Measurements from ENCODE around the gene ZBTB39.
"Not testable (repeated sequence)": the region's sequence is repeated elsewhere in the genome, so short reads cannot be mapped to it uniquely, and the experiment has no call there.

The ZBTB39 gene

DNA sequence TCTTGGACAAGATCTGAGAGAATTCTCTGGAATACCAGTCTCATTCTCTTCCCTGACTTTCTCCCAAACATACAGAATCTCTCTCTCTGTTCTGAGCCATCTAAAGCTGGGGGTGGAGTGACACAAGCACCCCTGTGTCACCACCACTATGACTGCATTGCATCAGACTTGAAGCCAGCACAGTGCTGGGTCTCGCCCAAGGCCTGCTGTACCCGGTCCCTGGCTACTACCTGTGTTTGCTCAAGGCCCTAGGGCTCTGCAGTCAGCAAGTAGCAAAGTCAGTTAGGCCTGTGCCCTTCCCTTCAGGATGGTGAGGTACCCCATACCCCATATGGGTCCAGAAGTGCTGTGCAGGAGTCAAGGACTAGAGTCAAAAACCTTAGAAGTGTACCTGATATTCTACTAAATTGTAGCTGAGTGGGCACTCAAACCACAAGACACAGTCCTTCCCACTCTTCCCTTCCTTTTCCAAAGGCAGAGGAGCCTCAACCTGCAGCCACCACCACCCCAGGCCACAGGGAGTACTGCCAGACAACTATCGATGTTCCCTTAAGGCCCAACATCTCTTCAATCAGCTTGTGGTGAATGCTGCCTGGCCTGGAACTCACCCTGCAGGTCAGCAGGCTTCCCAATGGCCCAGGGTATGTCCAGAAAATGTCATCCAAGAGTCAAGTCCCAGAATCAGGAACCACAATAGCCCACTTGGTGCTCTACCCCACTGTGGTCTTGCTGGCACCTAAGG, 27.8 kb downstream of the ZBTB39 start:
- no peak for DNase-seq

DNA sequence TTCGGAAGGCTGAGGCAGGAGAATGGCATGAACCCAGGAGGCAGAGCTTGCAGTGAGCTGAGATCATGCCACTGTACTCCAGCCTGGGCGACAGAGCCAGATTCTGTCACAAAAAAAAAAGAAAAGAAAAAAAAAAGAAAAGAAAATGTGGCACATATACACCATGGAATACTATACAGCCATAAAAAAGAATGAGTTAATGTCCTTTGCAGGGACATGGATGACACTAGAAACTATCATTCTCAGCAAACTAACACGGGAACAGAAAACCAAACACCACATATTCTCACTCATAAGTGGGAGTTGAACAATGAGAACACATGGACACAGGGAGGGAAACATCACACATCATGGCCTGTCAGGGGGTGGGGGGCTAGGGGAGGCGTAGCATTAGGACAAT, 29.0 kb downstream of the ZBTB39 start:
- DNase-seq, result not testable (repeated sequence)

DNA sequence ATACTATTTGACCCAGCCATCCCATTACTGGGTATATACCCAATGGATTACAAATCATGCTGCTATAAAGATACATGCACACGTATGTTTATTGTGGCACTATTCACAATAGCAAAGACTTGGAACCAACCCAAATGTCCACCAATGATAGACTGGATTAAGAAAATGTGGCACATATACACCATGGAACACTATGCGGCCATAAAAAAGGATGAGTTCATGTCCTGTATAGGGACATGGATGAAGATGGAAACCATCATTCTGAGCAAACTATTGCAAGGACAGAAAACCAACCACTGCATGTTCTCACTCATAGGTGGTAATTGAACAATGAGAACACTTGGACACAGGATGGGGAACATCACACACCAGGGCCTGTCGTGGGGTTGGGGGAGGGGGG, 32.1 kb downstream of the ZBTB39 start:
- DNase-seq, result not testable (repeated sequence)

DNA sequence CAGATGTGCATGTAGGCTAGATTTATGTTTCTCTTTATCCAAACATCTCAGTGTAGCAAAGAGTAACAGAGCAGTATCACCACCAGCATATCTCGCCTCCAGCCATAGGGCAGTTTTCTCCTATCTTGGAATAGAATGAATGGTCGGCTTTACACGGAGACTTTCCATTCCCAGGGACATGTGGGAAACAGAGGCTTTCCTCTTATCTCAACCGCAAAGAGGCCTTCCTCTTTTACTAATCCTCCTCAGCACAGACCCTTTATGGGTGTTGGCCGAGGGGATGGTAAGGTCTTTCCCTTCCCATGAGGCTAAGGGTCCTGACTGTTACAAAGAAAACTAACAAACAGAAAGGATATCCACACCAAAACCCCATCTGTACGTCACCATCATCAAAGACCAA, 37.4 kb downstream of the ZBTB39 start:
- DNase-seq, result not testable (repeated sequence)

DNA sequence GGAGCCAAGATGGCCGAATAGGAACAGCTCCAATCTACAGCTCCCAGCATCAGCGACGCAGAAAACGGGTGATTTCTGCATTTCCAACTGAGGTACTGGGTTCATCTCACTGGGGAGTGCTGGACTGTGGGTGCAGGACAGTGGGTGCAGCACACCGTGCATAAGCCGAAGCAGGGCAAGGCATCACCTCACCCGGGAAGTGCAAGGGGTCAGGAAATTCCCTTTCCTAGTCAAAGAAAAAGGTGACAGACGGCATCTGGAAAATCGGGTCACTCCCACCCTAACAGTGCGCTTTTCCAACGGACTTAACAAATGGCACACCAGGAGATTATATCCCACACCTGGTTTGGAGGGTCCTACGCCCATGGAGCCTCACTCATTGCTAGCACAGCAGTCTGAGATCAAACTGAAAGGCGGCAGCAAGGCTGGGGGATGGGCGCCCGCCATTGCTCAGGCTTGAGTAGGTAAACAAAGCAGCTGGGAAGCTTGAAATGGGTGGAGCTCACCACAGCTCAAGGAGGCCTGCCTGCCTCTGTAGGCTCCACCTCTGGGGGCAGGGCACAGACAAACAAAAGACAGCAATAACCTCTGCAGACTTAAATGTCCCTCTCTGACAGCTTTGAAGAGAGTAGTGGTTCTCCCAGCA, 40.2 kb downstream of the ZBTB39 start:
- DNase-seq, result not testable (repeated sequence)

DNA sequence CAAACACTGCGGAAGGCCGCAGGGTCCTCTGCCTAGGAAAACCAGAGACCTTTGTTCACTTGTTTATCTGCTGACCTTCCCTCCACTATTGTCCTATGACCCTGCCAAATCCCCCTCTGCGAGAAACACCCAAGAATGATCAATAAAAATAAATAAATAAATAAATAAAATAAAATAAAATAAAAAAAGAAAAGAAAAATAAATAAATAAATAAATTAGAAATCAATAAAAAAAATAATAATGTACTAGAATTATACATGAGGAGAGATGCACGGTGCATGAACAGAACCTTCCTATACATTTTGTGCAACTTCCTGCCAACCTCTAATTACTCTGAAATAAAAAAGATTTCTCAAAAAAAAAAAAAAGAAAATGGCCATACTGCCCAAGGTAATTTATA, 41.2 kb downstream of the ZBTB39 start:
- DNase-seq, result not testable (repeated sequence)

DNA sequence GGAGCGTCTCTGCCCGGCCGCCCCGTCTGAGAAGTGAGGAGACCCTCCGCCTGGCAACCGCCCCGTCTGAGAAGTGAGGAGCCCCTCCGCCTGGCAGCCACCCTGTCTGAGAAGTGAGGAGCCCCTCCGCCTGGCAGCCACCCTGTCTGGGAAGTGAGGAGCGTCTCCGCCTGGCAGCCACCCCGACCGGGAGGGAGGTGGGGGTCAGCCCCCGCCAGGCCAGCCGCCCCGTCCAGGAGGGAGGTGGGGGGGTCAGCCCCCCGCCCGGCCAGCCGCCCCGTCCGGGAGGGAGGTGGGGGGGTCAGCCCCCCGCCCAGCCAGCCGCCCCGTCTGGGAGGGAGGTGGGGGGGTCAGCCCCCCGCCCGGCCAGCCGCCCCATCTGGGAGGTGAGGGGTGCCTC, 42.8 kb downstream of the ZBTB39 start:
- DNase-seq, result not testable (repeated sequence)

DNA sequence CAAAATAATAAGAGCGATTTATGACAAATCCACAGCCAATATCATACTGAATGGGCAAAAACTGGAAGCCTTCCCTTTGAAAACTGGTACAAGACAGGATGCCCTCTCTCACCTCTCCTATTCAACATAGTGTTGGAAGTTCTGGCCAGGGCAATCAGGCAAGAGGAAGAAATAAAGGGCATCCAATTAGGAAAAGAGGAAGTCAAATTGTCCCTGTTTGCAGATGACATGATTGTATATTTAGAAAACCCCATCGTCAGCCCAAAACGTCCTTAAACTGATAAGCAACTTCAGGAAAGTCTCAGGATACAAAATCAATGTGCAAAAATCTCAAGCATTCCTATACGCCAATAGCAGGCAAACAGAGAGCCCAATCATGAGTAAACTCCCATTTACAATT, 44.1 kb downstream of the ZBTB39 start:
- not testable (repeated sequence) for DNase-seq

DNA sequence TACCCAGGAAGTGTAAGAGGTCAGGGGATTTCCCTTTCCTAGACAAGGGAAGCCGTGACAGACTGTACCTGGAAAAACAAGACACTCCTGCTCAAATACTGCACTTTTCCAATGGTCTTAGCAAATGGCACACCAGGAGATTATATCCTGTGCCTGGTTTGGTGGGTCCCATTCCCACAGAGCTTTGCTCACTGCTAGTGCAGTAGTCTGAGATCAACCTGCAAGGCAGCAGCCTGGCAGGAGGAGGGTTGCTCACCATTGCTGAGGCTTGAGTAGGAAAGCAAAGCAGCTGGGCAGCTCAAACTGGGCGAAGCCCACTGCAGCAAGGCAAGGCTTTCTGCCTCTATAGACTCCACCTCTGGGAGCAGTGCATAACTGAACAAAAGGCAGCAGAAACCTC, 47.9 kb downstream of the ZBTB39 start:
- DNase-seq, result no peak

DNA sequence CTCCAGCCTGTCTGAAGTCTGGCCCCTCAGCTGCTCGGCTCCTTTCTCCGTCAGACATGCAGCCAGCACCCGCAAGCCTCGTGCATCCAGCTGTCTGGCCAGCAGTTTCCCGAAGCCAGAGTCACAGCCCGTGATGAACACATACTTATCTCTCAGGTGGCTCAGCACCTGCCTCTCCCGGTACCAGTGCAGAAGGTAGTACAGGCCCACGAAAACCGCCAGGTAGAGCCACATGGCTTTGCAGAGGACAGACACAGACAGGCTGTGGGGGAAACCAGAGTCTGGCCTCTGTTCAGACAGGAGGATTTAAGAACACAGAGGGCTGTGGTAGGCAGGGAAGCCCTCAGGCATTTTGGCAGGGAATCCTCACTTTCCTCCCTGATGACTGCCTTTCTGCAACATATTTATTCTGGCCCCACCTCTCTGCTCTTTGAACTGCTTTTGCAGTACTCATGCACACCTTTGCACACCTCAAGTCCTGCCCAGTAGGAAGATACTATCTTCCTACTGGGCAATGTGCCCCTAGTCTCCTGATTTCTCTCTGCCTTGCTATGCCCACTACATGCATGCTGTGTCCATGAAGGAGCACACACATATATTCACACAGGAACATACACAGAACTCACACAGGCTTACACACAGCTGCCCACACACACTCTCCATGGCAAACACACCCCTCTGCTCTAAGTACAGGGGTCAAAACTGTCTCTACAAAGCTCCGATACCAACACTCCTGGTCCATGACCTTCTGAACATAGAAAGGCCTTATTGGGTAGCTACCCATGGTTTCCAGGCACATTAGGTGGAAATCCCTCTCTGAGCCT, 48.9 kb downstream of the ZBTB39 start, which contains the start of gene RDH16:
RDH16 (minus strand) TSS at position 380 of the 824 bp plus-strand sequence; CDS start at position 234, 146 bp downstream.
- DNase-seq, result no peak

DNA sequence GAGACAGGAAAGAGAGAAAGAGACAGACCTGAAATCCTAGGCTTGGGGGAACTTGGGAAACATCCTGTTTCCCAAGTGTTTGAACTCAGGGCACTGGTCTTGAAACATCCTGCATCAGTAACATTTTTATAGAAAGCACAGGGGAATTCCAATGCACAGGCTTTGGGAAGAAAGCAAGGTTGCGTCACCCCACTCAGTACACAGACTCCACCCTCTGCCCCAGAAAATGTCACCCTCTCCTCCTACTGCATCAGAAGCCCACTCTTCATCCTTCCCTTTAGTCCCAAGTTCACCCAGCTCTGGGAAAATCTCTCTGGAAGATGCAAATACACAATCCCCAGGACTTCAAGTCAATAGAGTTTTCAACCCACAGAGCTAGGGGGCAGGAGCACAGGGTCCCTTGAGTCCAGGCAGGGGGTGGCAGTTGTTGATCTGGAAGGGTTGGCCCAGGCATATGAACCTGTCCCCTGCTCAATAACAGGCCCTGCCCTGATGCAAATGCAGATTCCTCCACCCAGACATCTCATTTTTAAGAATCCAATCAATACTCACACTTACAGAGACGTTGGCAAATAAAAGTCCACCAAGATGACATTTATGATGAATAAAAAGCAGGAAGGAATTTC, 50.6 kb downstream of the ZBTB39 start:
- no peak for DNase-seq

DNA sequence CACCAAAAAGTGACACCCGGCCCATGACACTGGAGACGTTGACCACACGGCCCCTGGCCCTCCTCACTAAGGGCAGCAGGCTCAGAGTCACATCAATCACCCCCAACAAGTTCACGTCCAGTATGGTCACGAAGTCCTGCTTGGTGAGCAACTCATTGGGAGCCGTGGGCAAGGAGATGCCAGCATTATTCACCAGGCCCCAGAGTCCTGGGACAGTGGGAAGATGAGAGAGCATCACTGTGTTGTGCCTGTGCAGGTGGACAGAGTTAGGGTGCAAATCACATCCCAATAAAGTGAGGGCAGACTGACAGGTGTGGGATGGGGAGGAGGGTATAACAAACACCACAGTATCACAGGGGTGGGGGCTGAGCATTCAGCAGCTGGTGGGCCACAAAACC, 51.4 kb downstream of the ZBTB39 start:
- no peak for DNase-seq

DNA sequence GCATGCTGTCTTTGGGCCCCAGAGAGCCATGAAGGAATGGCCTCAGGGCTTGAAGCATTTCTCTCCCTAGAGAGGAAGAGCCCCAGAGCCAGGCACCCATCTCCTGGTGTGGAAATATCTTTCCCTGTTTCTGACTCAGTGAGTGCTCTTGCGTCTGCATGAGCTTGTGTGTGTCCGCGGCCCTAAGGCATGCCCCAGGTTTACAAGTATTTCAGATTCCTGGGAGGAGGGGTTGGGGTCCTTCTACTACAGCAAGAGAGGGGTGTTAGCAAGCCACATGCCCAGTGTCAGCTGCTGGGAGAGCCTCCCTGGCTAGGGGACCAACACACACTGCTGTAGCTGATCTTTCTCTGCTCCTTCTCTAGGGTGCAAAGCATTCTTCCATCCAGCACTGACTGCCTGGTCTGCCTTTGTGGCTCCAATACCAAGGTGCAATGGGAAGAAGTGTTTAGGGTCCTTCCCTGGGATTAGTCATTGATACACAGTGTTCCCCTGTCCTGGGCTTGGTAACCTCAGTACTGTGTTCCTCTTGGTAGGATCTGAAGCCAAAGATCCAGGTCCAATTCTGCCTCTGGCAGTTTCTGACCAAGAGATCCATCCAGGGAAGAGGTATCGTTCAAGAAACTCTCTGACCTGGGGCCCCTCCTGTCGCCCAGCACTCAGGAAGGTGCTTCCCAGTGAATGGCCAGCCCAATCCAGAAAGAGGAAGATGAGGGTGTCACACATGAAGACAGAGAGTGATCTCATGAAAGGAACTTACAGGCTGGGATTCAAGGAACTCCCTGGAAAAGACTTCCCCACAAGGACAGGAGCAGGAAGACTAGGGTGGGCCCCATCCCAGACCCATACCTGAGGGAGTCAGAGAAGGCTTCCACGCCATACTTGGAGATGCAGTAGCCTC, 52.0 kb downstream of the ZBTB39 start:
- no peak for DNase-seq

DNA sequence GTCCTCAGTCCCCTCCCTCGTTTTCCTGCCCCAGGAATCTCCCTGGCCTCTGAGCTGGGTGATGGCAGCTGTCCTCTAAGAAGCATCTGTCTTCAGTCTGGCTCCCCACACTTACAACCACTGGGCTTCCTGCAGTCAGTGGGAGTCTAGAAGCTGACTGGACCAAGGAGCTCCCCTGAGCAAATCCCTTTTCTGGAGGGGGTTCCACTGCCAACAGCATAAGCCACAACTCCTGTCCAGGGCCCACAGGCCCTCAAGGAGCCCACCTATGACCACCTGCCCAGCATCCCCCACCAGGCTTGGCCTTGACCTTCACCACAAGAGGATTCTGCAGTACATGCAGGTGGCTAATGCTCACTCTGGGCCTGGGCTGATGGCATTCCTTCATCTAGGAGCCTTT, 53.0 kb downstream of the ZBTB39 start:
- no peak for DNase-seq

DNA sequence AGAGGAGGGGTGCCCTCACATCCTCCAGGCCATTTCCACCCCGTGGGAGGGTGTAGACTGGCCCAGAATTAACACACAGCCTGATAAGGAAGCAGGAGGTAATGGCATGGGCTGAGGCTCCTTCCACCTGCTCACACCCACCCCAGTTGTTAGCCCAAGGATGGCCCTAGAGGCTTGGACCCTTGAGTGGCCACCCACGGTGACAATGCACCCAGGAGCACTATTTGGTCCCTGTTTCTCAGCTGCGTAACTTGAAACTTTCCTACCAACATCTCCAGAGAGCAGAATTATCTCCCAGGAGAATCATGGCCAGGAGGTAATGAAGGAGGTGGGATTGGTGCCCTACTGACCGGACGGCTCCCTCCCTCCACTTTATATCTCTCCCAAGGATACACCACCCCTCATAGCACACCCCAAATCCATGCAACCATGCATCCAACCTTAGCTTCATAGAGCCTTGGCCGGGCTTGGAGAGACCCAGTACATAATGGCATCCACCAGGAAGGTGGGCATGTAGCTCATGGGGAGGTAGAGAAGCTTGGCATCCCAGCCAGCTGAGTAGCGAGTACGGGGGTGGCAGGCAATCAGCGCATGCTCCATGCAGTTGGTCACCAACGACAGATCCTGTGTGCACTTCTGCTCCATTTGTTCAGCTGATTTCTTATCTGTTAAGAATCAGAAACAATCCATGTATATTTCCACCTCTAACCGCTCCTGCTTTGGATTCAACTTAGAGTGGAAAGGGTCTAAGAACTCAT, 54.6 kb downstream of the ZBTB39 start:
- no peak for DNase-seq

DNA sequence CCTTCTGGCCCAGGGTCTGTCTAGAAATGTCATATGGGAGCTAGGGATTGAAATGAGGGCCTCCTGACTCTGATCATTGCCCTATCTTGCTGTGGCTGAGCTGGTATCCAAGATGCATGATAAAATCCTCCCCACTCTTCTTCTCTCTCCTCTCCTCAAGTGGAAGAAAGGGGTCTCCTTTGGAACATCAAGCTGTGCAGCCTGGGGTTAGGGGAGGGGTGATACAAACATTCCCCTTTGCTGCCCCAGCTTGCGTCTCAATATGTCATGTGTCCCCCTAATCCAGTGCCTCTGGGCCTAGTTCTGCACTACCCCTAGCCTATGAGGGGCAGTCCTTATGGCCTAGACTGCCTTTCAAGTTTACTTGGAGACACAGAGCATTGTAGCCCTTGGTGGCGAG, 57.5 kb downstream of the ZBTB39 start:
- no peak for DNase-seq
